ENCODE measurements around the gene PKN3.

DNA sequence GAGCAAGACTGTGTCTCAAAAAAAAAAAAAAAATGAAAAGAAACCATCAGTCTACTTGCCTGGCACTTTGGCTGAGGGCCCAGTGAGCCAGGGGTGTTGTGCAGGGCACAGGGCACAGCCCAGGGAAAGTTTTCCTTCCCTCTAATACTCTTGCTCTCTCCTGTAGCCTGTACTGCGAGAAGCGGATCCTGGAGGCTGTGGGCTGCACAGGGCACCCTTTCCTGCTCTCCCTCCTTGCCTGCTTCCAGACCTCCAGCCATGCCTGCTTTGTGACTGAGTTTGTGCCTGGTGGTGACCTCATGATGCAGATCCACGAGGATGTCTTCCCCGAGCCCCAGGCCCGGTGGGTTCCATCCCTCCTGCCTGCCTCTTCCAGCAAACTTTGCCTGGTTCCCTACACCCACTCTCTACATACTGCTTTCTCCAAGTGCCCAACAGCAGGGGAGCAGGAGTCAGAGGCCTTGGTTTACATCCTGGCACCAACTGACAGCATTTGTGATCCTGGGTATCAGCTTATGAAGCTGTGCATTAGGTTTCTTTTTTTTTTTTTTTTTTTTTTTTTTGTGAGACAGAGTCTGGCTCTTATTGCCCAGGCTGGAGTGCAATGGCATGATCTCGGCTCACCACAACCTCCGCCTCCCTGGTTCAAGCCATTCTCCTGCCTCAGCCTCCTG is 14.4 kb downstream of the PKN3 start:
- TF ChIP-seq POLR2A (IDR thresholded peaks at IDR 0.05) = no peak
- TF ChIP-seq, protein P1, sequence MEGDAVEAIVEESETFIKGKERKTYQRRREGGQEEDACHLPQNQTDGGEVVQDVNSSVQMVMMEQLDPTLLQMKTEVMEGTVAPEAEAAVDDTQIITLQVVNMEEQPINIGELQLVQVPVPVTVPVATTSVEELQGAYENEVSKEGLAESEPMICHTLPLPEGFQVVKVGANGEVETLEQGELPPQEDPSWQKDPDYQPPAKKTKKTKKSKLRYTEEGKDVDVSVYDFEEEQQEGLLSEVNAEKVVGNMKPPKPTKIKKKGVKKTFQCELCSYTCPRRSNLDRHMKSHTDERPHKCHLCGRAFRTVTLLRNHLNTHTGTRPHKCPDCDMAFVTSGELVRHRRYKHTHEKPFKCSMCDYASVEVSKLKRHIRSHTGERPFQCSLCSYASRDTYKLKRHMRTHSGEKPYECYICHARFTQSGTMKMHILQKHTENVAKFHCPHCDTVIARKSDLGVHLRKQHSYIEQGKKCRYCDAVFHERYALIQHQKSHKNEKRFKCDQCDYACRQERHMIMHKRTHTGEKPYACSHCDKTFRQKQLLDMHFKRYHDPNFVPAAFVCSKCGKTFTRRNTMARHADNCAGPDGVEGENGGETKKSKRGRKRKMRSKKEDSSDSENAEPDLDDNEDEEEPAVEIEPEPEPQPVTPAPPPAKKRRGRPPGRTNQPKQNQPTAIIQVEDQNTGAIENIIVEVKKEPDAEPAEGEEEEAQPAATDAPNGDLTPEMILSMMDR (IDR thresholded peaks at IDR 0.05) = no peak
- no peak for TF ChIP-seq POLR2AphosphoS5 (IDR thresholded peaks at IDR 0.05)
- no peak for TF ChIP-seq EP300 (IDR thresholded peaks at IDR 0.05)

Data from upper lobe of left lung (tissue), 4 donors.